RPMI8226 (cell line): ENCODE measurements around the gene RPTOR.

Experiments
- DNase-seq: peaks from one replicate; pipeline ENCODE4 v3.0.0-alpha.2; 2015

The RPTOR gene

DNA sequence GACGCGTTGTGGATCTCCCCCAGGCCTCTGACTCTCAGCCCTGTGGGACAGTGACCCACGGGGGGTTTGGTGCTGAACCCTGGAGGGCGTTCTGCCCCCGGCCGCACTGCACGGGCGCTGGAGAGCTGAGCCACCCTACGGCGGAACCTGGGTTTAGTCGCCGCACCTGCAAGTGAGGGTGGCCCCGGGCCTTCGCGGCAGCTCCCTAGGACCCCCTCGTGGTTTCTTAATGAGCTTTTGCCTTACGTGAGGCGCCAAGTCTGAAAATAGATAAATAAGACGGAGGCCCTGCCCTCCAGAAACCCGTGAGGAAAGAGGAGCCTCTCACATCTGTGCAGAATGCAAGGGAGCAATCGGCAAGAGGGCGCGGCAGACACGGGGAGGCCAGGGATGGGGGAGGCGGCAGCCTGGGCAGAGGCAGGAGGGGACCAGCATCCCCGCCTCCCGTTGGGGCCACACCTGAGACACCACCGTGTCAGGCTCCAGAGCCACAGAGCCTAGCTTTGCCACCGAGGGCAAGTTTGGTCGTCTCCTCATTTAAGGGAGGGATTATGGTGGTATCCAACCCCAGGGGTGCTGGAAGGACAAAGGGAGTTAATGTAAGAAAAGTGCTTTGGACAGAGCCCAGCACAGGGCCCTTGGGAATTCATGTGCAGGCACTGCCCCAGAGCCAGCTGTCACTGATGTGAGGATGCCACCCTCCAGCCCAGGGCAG is 293.8 kb downstream of the RPTOR start:
- DNase-seq, result no peak

DNA sequence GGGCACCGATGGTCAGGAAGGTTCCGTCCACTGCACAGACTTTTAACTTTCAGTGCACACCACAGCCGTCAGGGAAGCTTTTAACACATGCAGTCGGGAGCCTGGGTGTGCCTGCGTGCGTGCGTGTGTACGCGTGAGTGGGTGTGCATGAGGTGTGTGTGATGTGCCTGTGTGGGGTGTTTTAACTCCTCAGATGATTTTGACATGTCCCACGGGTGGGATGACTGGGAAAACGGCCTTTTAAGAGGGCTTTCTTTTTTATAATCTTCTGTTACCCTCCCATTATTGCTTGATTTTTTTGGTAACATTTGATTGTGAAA is 294.3 kb downstream of the RPTOR start:
- DNase-seq, result no peak

GRCh38 chr17:80839511-80839941 is 294.9 kb downstream of the RPTOR start:
- DNase-seq, result no peak

DNA sequence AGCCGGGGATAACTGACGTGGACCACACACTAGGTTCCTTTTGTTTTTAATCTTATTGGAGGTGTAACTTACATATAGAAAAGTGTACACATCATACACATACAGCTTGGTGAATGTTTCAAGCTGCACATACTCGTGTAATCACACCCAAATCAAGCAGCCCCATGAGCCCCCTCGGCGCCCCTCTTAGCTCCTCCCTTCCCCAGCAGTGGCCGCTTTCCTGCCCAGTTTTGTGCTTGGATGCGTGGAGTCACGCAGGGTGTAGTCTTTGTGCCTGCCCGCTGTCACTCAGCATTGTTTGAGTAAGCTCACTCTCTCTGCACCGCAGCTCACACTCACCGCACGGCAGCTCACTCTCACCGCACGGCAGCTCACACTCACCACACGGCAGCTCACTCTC is 295.3 kb downstream of the RPTOR start:
- no peak for DNase-seq

DNA sequence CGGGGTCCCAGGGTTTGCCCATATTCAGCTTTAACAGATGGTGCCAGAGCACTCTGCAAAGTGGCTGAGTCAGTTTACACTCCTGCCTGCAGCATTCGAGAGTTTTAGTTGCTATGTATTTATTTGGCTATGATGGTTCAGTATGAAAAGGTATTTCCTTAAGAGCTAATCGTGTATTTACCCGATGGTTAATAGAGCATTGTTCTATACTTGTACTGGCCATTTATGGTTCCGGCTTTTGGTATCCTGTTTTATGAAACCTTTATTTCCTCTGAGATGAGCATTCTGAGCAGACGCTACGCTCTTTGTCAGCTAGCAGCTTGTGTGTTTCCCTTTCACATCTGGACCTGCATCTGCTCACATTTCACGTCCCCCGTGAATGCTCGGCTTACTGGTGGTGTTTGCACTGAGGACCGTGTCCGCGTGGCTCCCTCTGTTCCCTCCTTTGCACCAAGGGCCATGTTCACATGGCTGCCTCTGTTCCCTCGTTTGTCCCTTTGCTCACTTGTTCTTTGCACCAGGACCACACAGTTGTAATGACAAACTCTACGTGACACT is 297.9 kb downstream of the RPTOR start:
- no peak for DNase-seq

DNA sequence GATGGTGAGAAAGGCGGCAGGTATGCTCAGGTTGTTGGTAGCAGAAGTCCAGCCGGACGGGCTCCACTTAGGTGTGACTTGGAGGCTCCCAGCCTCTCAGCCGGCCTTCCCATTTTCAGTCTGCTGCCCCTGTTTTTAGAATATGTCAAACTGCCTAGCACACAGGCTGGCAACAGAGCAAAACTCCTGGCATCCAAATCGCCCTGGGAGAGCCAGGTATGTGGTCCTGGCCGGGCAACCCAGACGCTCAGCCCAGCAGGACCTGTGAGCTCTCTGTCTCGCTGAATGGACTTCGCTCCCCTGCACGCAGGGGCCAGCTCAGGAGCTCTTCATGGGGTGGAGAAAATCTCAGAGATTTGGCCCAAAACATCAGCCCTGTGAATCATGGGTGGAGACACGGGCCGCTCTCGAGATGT is 299.1 kb downstream of the RPTOR start:
- DNase-seq, result no peak

GRCh38 chr17:80844418-80844990 is 299.9 kb downstream of the RPTOR start:
- DNase-seq, result no peak

DNA sequence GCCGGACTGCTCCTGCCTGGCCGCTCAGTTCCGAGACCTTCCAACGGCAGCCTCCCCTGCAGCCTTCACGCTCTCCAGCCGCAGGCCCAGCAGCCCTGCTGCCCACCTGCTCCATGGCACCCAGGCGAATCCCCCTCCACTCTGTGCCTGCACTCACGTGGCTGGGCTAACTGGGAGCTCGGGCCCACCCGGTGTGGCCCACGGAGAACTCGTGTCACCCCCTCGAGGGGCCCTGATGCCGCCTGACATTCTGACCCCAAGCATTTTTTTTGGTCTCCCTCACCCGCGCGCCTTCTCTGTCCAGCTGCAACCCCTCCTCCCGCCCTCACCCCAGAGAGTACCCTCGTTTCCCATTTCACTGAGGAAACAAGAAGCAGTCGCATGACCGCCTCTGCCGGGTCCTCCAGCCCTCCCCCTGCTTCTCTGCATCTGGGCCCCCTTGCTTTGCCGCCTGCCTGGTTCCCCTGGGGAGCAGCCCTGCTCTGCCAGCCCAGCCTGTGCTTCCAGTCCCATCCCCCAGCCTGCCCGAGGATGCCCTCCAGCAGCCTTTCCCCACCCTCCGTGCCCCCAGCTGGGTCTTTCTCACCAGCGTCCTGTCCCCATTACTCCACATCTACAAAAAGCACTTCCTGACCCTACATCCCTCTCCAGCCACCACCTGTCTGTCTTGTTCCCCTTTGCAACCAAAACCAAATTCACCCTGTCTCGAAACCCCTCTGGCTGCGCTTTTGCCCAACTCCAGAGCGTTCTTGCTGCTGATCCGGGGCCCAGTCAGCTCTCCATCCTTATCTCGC is 300.6 kb downstream of the RPTOR start:
- no peak for DNase-seq

GRCh38 chr17:80845863-80846671 is 301.4 kb downstream of the RPTOR start:
- no peak for DNase-seq

- DNase-seq, result no peak
Observed at GRCh38 chr17:80846932-80847331, 302.3 kb downstream of the RPTOR start.

GRCh38 chr17:80847496-80848230 is 303.0 kb downstream of the RPTOR start:
- no peak for DNase-seq

DNA sequence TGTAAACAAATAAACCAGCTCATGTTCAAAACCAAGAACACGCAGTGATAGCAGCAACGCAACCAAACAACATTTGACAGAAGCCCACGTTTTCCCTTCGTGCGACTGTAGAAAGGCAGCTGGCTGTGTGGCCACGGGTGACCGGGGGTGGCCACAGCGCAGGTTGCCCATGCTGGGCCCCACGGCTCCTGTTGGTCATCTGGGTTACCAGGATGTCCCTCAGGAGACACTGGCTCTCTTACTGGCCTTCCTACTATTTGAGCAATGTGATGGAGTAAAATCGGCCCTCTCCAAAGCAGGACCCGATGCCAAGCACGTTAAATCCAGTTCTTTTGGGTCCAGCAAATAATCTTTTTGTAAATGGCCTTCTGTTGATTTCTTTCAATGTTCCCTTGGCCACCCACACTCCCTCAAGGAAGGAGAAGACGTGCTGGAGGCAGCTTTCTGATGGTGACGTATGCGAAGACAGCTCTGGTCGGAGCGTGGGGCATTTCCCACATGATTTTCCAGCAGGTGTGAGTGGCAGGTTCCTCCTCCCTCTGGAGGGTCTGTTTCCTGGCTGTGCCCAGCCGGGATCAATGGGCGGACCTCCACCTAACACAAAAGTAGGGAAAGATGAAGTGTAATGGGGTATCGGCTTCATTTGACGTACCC is 303.9 kb downstream of the RPTOR start:
- no peak for DNase-seq

- DNase-seq, result no peak
Observed at GRCh38 chr17:80849119-80849518, 304.5 kb downstream of the RPTOR start.

- DNase-seq, result no peak
Observed at GRCh38 chr17:80850109-80850508, 305.5 kb downstream of the RPTOR start.

GRCh38 chr17:80850817-80851216 is 306.2 kb downstream of the RPTOR start:
- no peak for DNase-seq

- DNase-seq, result no peak
Observed at GRCh38 chr17:80851277-80851925, 306.8 kb downstream of the RPTOR start.

- no peak for DNase-seq
Observed at GRCh38 chr17:80852476-80853015, 307.9 kb downstream of the RPTOR start.

GRCh38 chr17:80853076-80853475 is 308.4 kb downstream of the RPTOR start:
- no peak for DNase-seq

DNA sequence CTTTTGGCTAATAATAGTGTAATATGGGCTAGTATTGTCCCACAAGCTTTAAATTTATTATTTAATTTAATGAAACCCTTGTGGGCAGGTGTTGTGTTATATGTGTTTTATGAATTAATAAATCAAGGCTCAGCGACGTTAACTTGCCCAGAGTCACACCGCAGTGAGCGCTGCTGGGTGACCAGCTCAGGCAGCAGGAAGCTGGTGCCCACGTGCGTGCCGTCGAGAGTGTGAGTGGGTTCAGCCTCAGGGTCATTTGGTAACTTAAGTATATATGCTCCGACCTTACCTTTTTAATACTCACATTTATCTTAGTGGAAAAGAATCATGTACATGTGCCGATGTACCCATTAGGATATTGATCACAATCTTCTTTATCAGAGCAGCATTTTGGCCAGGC is 309.6 kb downstream of the RPTOR start:
- no peak for DNase-seq

- DNase-seq, result no peak
Observed at GRCh38 chr17:80855196-80855947, 310.7 kb downstream of the RPTOR start.
